Glomerular endothelial cell (primary cell): ENCODE results near the gene CFDP1. TPM values are rescaled to one million over a fixed set of nuclear protein-coding genes. Genes with fewer than 3 reads are reported as not detected.
"Not testable (repeated sequence)": the region's sequence is repeated elsewhere in the genome, so short reads cannot be mapped to it uniquely, and the experiment has no call there.

Source experiments
- DNase-seq: peaks from one replicate; pipeline ENCODE4 v3.0.0-alpha.2; 2011; ENCODE audit warnings: low read depth, low spot score; ENCODE audit errors: extremely low read depth
- total RNA-seq: library from RNA; depleted of rRNA; stranded (reverse); fragments of >200 nt; gene quantifications from 2 replicates; pipeline ENCODE4 v1.2.3, GENCODE V29; 2015

The CFDP1 gene
- 69.7 and 74.8 TPM in 2 replicates for total RNA-seq

DNA sequence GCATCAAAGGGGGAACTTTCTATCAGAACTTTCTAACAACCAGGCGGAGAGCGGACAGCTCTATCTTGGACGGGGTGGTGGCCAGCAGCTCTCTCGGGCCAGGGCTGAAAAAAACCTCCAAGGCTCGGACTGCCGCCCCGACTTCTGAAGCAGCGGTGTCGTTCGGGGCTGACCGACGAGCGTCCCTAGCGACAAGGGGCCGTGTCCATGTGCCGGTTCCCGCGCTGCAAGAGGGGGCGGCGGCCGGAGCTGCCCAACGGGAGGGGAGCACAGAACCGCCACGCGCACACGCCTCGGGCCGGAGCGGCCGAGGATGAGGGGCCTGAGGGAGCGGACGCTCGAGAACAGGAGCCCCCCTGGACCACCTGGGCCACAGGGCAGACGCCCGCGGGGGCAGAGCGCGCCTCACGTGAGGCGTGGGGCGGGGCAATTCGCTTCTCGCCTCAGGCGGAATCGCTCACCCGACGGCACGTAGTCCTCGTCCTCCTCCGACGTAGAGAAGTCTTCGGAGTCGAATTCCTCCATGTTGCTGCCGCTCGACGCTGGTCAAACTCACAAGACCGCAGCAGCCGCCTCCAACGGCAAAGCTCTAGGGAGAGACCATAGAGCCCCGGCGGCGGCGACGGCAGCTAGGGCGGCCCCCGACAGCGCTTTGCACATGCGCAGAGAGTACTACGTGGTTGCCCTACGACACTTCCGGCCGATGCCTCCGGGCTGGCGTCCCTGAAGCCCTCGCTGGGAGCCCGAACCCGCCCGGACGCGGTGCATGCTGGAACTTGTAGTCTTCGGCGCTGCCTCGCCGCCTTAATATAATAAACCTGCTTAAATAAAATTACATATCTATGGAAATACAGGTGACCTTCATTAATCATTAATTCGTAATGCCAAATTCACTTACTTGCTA, at the start of gene CFDP1:
Gene CFDP1, minus strand, starts transcription at position 676 of the 904 bp plus-strand sequence. Its CDS starts 151 bp downstream, at position 525.
- peak; percentile 75 for DNase-seq

DNA sequence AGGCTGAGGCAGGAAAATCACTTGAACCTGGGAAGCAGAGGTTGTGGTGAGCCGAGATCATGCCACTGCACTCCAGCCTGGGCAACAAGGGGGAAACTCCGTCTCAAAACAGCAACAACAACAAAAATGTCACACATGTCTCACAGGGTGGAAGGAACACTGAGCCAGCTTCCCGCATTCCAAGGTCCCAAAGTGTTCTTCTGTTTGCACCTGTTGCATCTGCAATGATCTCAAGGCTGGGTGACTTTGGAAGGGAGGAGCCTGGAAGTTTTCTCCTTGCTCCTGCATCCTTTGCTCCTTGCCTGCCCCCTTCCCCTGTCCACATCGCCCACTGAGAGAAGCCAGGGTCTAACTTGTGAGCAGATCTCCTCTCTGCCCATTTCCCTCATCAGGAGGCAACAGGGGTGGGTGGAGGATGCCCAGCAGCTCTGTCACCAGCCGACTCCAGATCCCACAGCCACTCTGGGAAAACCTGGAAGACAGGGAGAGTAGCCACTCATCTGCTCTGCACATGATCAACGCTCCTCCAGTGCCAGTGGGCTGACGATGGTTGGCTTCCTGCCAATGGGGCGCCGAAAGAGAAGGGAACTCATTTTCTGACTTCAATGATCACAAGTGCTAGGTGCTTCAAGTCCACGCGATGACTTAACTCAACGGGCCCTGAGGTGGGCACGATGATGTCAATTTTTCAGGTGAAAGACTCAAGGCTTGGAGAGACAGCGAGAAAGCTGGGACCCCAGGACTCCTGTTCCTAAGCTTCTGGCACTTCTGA, 49.3 kb upstream of the CFDP1 start:
- DNase-seq, result no peak

DNA sequence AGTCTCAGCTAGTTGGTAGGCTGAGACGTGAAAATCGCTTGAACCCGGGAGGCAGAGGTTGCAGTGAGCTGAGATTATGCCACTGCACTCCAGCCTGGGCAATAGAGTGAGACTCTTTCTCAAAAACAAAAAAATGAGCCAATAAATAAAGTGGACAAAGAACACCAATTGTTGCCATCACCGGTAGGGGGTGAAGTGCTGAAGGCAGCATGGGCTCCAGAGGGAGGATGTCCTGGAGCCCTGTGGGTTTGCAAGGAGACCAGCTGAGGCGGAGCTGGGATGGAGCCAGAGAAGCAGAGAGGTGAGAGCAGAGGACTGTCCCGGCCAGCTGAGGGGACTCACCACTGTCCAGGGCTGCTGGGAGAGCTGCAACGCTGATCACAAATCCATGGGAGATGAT, 48.2 kb upstream of the CFDP1 start:
- DNase-seq, result no peak

DNA sequence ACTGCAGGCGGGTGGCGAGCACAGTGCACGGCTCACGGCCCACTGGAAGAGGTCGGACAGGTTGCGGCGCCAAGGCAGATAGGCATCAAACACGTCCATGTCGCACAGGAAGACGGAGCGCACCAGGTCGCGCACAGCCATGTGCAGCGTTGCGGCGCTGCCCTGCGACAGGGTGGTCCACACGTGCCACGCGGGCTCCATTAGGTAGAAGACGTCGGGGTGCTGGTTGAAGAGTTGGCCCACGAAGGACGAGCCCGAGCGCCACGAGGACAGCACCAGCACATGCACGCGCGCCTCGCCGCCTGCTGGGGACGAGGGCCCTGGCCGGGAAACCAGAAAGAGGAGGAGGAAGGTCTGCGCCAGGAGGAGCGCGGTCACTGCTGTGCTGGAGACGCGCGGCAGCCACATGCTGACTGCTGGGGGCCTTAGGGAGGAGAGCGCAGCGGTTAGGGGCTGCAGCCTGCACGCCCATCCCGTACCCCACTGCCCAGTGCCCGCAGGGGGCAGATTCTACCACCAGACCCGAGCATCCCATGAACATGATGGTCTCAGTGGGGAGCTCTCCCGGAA, 46.2 kb upstream of the CFDP1 start:
- DNase-seq, result no peak

DNA sequence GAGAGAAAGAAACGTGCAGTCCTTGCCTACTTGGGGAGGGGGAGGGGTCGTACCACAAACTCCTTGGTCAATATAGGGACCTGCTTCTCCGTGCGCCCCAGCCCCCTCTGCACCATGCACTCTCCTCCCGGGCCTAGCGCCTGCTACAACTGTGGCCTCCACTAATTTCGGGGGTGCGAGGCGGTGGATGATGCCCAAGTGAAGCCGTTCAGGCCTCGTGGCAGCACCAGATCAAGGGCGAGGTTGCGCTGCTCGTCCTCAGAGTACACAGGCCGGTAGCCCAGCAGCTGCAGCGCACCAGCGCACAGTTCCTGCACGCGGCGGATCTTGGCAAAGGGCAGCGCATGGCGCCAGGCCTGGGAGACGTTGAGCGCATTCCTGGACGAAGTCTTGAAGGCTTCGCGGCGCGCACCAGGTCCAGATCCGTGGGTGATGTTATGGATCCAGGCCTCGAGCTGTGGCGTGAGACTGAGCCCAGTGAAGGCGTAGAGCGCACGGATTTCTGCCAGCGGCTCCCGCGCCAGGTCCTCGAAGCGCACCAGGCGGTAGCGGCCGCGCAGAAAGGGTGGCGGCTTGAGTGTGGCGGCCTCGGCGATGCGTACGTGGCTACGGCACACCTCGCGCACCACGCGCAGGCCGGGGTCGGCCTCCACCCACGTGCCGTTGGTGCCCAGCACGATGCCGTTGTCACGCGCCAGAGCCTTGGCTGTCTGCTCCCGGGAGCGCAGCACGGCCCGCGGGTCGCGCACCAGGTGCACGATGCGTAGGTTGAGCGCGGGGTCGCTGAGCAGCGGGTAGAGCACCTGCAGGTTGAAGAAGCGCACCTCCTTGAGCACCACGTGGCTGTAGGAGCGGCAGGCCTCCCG, 45.4 kb upstream of the CFDP1 start:
- no peak for DNase-seq

DNA sequence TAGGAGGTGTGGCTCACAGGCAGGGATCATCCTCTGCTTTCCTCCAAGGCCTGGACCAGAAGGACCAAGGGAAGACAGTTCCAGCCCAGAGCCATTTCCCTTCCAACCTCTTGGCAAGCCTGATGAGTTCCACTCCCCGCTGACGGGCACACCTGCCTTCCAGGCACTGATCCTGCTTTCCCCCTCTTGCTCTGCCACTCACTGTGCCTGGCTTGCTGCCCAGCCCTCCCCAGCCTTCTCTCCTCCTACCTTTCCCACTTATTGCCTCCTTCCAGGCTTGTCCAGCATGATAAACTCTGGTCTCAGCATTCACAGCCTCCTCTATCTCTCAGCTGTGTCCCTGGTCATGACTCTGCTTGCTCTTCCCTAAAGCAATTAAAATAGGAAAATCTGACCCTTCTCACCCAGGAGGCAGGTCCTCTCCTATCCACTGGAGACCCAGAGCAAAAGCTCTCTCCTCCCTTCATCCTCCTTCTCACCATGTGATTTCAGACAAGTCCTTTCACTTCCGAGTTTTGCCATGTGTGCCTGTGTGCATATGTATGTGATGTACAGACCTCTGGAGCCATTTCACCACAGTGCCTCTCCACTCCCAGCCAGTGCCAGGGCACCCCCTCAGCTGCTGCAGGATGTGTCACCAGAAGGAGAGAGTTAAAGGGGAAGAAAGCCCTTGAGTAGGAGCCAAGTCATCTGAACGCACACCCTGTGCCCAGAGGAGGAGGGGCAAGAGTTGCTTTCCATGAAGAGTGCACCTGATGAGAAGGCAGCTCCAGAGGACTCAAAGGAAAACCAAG, 44.6 kb upstream of the CFDP1 start:
- no peak for DNase-seq

DNA sequence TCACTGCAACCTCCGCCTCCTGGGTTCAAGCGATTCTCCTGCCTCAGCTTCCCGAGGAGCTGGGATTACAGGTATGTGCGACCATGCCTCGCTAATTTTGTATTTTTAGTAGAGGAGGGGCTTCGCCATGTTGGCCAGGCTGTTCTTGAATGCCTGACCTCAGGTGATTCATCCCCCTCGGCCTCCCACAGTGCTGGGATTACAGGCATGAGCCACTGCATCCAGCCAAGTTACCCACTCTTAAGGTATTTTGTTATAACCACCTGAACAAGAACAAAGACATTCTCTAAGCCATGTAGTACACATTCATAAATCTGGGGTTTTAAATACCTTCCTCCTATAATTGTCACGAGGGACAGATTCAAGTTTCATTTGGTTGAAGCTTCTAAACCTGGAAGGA, 43.5 kb upstream of the CFDP1 start:
- DNase-seq, result no peak

DNA sequence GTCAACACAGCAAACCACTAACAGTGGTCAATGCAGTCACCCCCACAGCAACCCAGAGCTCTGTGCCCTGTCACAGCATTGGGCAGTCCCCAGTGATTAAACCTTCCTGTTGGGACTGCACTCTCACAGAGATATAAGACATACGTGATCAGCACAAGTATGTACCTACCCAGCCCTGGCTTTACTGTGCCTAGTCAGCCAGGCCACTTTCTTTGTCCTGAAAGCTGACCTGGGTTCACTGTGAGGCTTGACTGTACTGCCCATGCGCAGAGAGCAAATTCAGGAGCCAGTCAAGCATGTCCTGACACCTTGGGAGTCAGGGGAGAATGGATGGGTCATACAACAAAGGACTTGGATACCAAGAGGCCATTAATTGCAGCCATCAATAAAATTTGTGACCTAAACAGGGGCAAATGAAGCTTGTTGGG, 42.1 kb upstream of the CFDP1 start:
- no peak for DNase-seq

DNA sequence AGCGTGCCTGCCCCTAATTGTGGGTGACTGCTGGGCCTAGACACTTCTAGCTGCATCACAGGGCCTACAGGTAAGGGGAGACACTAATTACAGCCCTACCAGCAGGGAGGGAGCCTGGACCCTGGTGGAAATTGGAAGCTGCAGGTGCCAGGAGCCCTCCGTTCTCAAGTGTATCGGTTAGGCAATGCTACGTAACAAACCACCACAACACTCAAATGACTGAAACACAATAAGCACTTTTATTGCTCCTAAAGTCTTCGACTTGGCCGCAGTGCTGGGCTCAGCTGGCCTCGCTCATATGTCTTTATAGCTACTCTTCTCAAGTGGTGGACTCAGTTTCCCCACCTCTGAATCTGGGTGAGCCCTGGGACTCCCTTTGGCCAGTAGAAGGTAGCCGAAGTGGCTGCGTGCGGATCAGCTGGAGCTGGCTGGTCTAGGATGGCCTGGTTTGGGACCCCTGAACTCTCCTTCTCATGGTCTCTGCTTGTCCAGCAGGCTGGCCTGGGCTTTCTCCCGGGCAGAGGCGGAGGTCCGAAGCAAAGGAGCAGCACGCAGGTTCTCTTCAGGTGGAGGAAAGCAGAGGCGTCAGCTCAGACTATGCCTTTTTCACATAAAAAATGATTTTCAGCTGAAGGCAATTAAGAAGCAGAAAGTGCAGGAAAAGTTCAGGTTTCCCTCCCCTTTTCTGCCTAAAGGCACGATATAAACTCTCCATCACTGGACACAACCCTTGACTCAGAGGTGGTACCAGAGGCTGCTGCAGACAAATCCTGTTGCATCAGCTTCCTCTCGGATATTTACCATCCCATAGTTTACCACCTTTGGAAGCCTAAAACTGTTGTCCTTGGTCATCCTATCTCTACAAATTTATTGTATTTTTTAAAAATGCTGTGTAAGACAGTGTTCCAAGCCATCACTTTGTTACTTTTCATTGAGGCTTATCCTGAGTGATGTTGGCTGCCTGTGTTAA, 39.9 kb upstream of the CFDP1 start:
- DNase-seq, result no peak

DNA sequence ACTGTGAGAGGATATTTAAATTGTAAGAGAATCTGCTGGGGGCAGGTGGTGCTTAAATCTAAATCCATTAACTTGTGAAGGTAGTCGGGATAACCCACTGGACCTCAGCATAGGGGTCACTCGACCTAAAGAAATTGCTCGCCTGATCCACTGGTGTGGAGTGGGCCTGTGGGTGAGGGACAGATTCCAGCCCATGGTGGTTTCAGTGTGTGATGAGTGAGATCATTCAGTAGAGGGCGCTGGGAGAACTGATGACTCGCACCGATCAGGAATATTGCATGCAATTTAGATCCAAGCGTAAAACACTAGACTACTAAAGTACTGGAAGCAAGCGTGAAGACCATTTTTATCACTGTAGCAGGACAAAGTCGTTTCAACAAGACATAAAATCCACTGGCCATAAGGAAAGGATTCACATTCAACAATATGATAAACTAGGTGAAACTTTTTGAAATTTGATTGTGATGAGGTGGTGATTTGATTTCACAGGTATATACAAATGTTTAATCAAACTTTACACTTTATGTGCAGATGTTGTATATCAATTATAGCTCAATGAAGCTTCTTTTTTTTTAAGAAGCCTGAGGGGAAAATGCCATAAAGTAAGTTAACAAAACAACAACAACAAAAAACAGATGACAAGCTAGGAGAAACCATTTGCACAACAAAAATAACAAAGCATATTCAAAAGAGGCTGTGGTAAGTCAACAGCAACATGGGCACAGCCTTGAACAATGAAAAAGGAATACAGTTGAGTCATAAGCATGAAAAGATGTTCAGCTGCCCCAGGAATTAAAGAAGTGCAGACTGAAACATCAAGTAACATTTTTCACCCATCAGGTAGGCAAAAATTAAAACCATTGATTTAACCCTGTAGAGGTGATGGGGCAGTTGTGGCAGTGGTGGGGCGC, 38.7 kb upstream of the CFDP1 start:
- peak; percentile 41 for DNase-seq

DNA sequence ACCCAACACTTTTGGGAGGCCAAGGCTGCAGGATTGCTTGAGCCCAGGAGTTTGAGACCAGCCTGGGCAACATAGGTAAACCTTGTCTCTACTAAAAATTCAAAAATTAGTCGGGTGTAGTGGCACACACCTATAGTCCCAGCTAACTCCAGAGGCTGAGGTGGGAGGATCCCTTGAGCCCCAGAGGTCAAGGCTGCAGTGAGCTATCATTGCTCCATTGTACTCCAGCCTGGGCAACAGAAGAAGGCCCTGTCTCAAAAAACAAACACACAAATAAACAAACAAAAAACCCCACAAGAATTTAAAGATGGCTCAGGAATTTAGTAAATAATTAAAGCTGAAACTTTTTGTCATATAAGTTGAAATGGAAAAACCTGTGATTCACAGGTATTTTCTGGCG, 33.5 kb upstream of the CFDP1 start:
- no peak for DNase-seq

DNA sequence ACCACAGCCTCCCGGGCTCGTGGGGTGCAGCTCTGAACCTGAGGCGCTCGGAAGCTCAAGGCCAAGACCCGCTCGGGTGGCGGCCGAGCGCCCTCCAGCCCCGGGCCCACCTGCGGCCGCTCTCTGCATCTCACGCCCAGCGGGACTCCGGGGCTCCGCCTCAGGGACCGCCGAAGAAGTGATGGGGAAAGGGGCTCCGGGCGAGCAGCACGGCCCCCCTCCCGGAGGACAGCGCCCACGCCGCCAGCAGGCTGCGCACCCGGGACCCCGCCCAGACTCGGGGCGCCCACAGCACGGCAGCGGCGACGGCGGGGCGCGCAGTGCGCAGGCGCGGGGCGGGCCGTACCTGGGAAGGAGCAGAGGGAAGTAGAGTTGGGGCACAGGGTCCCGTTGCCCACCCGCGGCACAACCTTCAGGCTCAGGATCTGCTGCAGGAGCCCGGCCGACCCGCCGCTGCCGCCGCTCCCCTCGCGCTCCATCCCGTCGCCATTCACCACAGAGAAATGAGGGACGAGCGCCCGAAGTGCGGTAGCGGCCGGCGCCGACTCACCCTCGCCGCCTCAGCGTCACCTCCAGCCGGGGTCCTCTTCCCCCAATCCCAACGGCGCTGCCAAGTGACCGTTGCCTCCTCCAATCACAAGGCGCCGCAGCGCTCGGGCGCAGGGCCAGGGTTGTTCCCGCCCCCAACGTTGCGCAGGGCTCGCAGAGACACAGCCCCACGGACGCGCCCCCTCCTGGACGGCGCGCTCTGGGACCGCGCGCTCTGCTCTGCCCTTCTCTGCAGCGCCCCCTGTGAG, 31.0 kb upstream of the CFDP1 start, which contains the start of gene TMEM170A:
Gene TMEM170A, minus strand, starts transcription at position 568 of the 797 bp plus-strand sequence. Its CDS starts 89 bp downstream, at position 479.
- DNase-seq, result peak; percentile 82

DNA sequence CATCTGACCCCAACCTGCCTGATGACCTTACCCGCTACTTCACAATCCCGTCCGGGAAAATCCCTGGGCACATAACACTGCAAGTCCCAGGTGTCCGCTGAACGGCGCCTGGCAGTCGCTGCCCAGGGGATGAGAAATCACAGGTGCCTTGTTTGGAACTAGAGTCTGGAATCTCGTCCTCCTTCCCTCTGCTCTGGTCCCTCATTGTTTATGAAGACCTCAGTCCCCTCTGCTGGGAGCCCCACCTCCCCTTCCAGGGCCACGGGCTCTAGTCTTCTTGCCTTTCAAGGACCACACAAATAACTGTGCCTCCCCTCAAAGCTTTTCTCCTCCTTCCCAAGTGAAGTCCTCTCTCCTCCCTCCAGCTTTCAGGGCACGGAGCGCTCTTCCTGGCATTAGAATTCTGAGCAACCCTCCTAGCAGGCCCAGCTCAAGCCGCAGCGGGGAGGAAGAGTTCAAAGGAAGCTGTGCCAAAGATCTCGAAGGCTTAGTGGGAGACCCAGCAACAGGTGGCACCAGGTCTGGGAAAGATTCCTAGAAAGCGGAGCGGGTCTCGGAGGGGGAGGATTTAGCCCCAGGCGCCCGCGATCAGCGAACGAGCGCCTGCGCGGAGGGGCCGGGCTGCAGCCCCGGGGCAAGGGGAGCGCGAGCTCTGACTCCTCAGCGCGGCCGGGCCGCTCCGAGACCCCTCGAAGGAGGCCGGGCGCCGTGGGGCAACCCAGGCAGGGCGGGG, 30.3 kb upstream of the CFDP1 start:
- DNase-seq, result not testable (repeated sequence)

DNA sequence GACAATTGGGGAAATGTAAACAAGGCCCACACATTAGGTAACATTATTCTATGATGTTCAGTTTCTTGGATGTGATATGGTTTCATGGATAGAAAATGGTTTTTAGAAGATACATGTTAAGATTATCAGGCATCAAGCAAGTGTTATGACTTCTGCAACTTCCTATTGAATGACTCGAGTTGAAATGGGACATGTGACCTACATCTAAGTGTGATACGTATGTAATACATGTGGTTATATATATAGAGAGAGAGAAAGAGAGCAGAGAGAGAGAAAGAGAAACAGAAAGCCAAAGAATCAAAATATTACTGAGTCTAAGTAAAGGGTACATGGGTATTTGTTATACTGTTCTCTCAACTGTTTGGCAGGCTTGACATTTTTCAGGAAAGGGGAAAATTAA, 29.5 kb upstream of the CFDP1 start:
- DNase-seq, result no peak

DNA sequence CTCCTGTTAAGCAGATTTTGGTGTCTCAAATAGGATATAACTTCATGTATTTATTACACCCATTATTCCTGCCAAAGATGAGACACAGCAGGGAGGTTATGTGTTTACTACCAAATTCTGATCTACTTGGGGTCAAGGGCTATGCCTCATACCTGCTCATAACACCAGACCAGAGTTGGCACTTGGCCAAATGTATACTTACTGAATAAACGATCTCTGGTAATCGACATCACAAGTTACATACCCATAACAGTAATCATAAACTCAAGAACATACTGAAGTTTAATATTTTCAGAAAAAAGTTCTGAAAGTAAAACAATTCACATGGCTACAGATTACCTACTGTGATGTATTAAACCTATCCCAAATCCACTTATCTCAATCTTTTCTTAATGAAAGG, 28.3 kb upstream of the CFDP1 start:
- no peak for DNase-seq

DNA sequence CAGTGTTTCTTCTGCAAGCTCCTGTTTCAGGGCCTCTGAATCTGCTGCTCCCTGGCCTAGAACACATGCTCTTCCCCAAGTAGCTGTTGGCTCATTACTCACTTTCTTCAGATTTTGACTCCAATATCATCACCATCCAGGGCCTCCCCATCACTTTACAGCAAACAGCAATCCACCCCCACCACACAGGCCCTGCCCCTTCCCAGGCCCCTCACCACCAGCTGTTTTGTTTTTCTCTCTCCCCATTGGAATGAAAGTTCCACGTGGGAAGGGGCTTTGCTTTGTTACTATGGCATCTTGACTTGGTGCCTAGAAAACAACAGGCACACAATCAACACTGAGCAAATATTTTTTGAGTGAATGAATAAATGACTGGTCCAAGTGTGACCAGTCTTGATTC, 27.1 kb upstream of the CFDP1 start:
- no peak for DNase-seq
